ENCODE data around the gene PTGDR. TPM values are rescaled to one million over a fixed set of nuclear protein-coding genes. Genes with fewer than 3 reads are reported as not detected.

Gene PTGDR, protein sequence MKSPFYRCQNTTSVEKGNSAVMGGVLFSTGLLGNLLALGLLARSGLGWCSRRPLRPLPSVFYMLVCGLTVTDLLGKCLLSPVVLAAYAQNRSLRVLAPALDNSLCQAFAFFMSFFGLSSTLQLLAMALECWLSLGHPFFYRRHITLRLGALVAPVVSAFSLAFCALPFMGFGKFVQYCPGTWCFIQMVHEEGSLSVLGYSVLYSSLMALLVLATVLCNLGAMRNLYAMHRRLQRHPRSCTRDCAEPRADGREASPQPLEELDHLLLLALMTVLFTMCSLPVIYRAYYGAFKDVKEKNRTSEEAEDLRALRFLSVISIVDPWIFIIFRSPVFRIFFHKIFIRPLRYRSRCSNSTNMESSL
- not detected for polyA plus RNA-seq (2012; ENCODE audit: insufficient read length, low read depth)

DNA sequence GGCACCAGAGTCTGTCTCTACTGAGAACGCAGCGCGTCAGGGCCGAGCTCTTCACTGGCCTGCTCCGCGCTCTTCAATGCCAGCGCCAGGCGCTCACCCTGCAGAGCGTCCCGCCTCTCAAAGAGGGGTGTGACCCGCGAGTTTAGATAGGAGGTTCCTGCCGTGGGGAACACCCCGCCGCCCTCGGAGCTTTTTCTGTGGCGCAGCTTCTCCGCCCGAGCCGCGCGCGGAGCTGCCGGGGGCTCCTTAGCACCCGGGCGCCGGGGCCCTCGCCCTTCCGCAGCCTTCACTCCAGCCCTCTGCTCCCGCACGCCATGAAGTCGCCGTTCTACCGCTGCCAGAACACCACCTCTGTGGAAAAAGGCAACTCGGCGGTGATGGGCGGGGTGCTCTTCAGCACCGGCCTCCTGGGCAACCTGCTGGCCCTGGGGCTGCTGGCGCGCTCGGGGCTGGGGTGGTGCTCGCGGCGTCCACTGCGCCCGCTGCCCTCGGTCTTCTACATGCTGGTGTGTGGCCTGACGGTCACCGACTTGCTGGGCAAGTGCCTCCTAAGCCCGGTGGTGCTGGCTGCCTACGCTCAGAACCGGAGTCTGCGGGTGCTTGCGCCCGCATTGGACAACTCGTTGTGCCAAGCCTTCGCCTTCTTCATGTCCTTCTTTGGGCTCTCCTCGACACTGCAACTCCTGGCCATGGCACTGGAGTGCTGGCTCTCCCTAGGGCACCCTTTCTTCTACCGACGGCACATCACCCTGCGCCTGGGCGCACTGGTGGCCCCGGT is at the start of gene PTGDR:
Gene PTGDR (plus strand): TSS at position 198 of the 778 bp plus-strand sequence. CDS start 117 bp downstream, at position 315.
- TF ChIP-seq TAF1 (IDR thresholded peaks at IDR 0.05; ENCODE audit: borderline replicate concordance, insufficient read depth, low read length) (no peak), SIN3A (IDR thresholded peaks at IDR 0.05; ENCODE audit: borderline replicate concordance, insufficient read depth, low read length) (no peak), POLR2AphosphoS5 (IDR thresholded peaks at IDR 0.05; ENCODE audit: low read depth, low read length) (no peak), FOXP2 (optimal IDR thresholded peaks at IDR 0.05; ENCODE audit: borderline replicate concordance, extremely low read depth, extremely low read length, insufficient read depth) (no peak)
- TF ChIP-seq, protein P1, sequence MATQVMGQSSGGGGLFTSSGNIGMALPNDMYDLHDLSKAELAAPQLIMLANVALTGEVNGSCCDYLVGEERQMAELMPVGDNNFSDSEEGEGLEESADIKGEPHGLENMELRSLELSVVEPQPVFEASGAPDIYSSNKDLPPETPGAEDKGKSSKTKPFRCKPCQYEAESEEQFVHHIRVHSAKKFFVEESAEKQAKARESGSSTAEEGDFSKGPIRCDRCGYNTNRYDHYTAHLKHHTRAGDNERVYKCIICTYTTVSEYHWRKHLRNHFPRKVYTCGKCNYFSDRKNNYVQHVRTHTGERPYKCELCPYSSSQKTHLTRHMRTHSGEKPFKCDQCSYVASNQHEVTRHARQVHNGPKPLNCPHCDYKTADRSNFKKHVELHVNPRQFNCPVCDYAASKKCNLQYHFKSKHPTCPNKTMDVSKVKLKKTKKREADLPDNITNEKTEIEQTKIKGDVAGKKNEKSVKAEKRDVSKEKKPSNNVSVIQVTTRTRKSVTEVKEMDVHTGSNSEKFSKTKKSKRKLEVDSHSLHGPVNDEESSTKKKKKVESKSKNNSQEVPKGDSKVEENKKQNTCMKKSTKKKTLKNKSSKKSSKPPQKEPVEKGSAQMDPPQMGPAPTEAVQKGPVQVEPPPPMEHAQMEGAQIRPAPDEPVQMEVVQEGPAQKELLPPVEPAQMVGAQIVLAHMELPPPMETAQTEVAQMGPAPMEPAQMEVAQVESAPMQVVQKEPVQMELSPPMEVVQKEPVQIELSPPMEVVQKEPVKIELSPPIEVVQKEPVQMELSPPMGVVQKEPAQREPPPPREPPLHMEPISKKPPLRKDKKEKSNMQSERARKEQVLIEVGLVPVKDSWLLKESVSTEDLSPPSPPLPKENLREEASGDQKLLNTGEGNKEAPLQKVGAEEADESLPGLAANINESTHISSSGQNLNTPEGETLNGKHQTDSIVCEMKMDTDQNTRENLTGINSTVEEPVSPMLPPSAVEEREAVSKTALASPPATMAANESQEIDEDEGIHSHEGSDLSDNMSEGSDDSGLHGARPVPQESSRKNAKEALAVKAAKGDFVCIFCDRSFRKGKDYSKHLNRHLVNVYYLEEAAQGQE (IDR thresholded peaks at IDR 0.05; ENCODE audit: insufficient read depth in 1 of 2, low read depth in 2 of 2, low read length in 2 of 2) = no peak

DNA sequence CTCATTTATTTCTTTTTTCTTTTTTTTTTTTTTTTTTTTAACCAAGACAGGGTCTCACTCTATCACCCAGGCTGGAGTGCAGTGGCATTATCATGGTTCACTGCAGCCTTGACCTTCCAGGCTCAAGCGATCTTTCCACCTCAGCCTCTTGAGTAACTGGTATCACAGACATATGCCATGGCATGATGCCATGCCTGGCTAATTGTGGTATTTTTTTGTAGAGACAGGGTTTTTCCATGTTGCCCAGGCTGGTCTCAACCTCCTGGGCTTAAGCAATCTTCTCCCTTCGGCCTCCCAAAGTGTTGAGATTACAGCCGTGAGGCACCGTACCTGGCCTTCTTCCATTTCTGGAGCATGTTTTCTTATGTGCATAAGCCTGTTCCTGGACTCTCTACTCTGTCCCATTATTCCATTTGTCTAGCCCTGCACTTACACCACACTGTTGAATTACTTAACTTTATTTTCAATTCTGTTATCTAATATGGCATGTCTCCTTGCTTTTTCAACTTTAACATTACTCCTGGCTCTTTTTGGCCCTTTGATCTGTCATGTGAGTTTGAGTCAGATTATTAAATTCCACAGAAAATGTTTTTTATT is 47.9 kb upstream of the PTGDR start:
- TF ChIP-seq SIN3A (IDR thresholded peaks at IDR 0.05; ENCODE audit: borderline replicate concordance, insufficient read depth, low read length) (no peak), TAF1 (IDR thresholded peaks at IDR 0.05; ENCODE audit: borderline replicate concordance, insufficient read depth, low read length) (no peak), FOXP2 (optimal IDR thresholded peaks at IDR 0.05; ENCODE audit: borderline replicate concordance, extremely low read depth, extremely low read length, insufficient read depth) (no peak), POLR2AphosphoS5 (IDR thresholded peaks at IDR 0.05; ENCODE audit: low read depth, low read length) (no peak)
- TF ChIP-seq, protein P1 (IDR thresholded peaks at IDR 0.05; ENCODE audit: insufficient read depth in 1 of 2, low read depth in 2 of 2, low read length in 2 of 2) = no peak

DNA sequence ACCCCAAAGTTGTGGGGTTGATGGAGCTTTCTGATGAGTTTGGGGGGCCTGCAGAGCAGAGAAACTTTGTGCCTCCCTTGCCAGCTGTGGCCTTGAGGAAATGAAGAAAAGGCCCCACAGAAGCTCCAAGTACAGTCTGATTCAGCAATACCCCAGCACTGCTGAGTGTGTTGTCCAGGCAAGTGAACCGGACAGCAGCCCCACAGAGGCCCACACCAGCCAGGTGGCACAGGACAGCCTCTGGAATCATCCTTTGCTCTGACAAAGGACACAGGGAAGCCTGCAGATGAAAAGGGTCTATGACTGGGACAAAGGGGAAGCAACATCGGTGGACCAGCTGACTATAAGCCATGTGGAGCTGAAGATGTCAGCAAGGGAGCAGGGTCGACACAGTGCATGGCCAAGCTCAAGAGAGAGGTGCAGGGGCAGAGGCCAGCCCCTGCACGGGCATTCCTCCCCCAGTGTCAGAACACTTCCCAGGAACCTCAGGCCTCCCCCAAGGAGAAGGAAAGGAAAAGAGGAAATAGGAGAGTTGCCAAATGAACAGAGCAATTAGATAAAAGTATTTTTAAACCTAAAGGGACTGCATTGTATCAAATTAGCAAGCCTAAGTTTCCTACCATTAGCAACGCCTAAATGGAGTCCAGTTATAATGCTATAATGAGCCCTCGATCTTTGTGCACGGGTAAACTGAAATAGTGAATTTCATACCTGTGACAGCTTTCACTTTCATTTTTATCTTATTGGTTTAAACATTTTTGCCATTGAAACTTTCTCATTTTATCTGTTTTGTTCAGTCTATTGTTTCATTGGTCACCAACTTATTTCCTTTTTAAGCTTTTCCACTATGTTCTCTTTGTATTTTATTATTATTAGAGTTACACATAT is 46.3 kb upstream of the PTGDR start:
- TF ChIP-seq, protein P1 (IDR thresholded peaks at IDR 0.05; ENCODE audit: insufficient read depth in 1 of 2, low read depth in 2 of 2, low read length in 2 of 2) = no peak
- TF ChIP-seq SIN3A (IDR thresholded peaks at IDR 0.05; ENCODE audit: borderline replicate concordance, insufficient read depth, low read length) (no peak), POLR2AphosphoS5 (IDR thresholded peaks at IDR 0.05; ENCODE audit: low read depth, low read length) (no peak), TAF1 (IDR thresholded peaks at IDR 0.05; ENCODE audit: borderline replicate concordance, insufficient read depth, low read length) (no peak), FOXP2 (optimal IDR thresholded peaks at IDR 0.05; ENCODE audit: borderline replicate concordance, extremely low read depth, extremely low read length, insufficient read depth) (no peak)

DNA sequence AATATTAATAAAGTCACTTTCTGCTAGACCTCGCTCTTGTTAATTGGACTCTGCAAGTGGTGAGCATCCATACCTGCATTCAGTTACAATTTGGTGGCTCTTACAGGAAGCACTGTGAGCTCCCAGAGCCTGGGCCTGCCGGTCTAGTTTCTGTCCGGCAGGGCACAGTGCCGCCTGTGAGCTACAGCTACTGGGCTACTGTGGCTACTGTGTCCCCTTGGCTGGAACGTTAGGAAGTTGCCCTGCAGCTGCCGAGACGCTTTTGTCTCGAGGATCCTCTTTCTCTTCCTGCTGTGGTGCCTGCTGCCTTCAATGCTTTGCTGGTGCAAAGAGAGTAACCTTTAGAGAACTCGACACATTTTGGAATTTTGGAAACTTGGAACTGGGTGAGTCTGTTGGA is 44.6 kb upstream of the PTGDR start:
- TF ChIP-seq POLR2AphosphoS5 (IDR thresholded peaks at IDR 0.05; ENCODE audit: low read depth, low read length) = no peak
